ENCODE measurements around the gene CDA.

GRCh38 chr1:20640183-20640597, 51.3 kb downstream of the CDA start:
- TF ChIP-seq, protein P1, sequence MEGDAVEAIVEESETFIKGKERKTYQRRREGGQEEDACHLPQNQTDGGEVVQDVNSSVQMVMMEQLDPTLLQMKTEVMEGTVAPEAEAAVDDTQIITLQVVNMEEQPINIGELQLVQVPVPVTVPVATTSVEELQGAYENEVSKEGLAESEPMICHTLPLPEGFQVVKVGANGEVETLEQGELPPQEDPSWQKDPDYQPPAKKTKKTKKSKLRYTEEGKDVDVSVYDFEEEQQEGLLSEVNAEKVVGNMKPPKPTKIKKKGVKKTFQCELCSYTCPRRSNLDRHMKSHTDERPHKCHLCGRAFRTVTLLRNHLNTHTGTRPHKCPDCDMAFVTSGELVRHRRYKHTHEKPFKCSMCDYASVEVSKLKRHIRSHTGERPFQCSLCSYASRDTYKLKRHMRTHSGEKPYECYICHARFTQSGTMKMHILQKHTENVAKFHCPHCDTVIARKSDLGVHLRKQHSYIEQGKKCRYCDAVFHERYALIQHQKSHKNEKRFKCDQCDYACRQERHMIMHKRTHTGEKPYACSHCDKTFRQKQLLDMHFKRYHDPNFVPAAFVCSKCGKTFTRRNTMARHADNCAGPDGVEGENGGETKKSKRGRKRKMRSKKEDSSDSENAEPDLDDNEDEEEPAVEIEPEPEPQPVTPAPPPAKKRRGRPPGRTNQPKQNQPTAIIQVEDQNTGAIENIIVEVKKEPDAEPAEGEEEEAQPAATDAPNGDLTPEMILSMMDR (IDR thresholded peaks at IDR 0.05), result peak; percentile 60 to 84 (median 74)
- no peak for TF ChIP-seq POLR2A (IDR thresholded peaks at IDR 0.05)

All from testis (tissue), 2 donors.